HG03108 (cell line): Measurements from ENCODE around the gene C3AR1.
A peak's percentile ranks its signal among the peaks of the same experiment; 100 is the strongest.

Experiments used
- ATAC-seq: cut with Tn5 transposase; IDR thresholded peaks from one replicate; pipeline ENCODE4 v1.9.1; 2021; ENCODE audit warnings: moderate library complexity; ENCODE audit not compliant: unreplicated experiment

The C3AR1 gene

DNA sequence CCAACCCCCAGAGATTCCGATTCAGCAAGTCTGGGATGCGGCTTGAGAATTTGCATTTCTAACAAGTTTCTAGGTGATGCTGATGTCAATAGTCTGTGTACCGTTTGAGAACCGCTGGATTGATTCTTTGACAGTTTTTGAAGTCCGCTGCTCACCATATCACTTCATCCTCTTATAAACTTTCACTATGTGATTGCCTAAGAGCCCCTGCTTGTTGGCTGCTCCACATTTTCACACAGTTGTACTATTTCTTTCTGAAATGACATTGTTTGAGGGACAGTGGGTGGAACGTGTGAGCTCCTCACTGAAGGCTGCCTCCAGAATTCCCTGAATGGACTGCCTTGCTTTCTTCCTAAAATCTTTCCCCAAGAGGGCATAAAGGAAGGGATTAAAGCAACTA, 7.7 kb downstream of the C3AR1 start:
- no peak for ATAC-seq

DNA sequence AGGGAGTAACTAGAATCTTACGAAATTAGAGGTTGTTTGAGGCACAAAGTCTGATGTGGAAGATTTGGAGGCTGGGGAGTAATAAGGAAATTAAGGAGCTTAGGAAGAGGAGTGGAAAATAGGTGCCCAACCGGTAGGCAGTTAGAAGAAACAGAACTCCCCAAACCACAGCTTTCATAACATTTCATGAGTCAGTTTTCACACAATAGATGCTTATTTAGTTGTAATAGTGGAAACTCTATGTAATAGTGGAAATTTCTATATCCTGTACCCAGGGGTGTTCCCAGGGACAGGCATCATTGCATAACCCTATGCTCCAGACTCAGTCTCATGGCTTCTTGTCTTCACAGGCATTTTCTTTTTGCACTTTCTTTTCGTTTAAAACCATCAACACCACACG, 8.3 kb downstream of the C3AR1 start:
- no peak for ATAC-seq

DNA sequence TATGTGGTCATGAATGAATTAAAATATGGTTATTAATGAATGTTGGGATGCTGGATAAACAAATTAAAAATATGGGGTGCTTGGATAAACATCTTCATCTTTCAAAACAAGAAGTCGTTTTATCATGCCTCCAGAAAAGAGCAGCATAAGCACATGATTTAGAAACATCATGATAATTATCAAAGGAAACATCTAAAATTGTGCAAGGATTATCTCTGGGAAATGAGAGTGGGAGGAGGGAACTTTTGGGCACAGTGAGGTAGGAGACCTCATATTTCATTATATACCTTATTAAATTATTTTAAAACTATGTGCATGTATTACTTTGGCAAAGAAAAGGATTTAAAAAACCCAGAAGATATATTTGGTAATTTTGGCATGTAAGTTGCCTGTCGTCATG, 8.9 kb downstream of the C3AR1 start:
- ATAC-seq = no peak

DNA sequence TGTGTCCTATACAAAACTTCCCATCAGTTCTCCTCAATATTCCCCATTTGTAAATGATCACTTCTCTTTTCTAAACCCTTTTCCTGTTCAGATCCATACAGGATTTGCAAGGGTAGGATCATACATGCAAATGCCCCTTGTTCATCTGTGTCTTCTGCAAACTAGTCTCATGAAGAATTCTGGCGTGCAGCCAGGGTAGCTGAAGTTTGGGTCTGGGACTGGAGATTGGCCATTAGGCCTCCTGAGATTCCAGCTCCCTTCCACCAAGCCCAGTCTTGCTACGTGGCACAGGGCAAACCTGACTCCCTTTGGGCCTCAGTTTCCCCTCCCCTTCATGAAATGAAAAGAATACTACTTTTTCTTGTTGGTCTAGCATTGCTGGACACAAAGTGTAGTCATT, 11.3 kb downstream of the C3AR1 start:
- no peak for ATAC-seq

DNA sequence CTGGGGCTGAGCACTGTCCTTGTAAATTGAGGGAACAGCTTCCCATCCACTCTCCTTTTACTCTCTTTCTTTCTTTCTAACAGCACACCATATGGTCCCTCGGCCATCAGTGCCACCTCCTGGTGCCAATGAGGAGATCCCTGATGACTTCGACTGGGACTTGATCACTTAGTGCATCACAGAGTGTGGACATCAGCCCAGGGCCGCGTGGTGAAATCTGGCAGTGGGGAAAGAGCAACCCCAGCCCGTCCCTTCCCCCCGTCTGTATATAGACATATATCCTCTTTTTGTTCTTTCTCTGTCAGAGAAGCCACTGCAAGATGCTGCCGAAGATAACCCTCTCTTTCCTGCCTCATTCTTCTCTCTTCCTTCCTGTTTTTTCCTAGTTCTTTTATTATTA, 13.5 kb downstream of the C3AR1 start:
- ATAC-seq = no peak

DNA sequence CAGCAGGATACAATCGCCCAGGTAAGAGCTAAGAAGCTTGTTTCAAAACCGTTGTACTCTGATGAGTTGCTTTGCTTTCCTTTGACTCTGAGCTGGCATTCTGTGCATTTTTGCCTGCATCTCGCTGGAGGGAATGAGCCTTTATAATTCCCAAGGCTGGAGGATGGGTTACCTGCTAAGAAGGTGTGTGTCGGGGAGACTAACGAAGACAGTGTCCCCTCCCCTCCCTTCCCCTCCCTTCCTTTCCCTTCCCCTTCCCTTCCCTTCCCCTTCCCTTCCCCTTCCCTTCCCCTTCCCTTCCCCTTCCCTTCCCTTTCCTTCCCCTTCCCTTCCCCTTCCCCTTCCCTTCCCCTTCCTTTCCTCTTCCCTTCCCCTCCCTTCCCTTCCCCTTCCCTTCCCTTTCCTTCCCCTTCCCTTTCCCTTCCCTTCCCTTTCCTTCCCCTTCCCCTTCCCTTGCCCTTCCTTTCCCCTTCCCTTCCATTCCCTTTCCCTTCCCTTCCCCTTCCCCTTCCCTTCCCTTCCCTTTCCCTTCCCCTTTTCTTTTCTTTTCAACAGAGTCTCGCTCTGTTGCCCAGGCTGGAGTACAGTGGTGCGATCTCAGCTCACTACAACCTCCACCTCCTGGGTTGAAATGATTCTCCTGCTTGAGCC, 15.4 kb downstream of the C3AR1 start:
- no peak for ATAC-seq

DNA sequence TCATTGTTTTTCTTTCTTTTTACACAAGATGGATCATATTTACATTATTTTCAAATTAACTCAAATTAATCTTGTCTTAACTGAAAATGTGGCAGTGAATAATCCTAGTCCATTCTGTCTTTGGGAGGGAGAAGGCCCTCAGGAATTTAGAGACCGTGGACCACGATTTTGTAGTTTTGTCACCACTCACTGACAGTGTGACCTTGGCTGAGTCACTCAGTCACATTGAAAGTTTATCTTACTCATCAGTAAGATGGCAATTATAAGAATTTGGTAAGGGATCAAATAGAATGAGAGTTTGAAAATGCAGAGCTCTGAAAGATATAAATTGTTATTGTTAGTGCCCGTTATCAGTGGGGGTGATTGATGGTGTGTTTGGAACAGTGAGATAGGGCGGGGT, 17.3 kb downstream of the C3AR1 start:
- no peak for ATAC-seq

DNA sequence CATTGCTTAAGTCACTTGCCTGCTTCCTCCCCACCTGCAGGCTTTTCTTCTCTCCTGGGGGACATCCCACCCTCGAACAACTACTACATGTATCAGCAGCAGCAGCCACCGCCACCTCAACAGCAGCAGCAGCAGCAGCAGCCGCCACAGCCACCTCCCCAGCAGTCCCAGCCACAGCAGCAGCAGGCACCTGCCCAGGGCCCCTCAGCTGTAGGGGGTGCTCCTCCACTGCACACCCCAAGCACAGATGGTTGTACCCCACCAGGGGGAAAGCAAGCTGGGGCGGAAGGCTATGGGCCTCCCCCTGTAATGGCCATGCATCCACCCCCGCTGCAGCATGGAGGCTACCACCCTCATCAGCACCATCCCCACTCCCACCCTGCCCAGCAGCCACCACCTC, 18.3 kb downstream of the C3AR1 start:
- ATAC-seq = no peak

DNA sequence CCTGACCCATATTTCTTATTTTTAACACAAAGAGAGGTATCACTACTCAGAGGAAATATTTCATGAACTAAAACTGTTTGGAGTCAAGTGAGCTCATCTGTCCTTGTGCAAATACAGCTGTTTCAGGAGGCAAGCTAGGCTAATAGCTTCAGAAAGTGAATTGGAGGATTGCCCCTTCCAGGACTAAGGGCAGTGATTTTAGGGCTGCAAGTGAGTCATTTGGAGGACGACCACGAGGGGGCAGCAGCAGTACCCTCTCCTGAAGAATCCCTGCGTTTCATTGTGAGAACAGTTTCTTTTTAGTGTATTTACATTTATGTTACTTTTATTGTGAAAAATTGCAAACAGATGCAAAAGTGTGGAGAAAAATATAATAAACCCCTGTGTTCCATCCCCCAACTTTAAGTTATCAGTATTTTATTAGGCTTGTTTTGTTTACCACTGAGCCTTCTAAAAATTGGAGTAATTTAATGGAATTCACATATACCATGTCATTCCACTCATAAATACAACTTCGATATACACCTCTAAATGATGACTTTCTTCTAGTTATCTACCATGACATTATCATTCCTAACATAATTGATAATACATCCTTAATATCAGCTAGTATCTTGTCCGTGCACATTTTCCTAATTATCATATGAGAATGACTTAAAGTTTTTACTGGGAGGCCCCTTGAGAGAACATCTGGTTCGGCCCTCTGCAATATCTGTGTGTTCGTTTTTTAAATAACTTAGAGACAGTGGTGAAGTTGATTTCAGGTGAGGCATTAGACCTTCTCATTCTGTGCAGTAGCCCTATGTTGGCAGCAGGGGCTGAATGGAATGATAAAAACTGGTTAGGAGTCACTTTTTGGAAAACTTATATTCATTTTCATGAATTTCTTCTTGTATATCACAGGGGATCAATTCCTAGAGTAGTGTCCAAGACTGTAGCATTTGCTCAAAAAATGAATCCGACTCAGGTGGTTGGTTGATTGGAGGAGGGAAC, 19.9 kb downstream of the C3AR1 start:
- peak; percentile 59 for ATAC-seq

DNA sequence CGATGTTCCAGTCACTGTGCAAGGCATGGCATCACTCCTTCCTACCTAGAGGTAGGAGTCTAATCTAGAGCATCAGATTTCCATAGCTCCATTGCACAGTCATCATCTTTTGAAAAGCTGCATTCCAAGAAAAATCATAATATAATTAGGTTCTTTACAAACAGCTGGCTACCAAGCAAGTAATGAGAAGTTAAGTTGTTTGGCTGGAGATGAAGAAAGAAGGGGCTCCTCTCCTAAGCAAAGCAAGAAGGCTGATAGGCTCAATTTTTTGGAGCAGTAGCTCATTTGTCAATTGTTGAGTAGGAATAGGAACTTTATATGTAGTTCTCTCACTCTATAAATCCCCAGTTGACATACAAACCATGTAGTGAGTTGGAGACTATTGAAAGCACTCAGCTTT, 25.4 kb downstream of the C3AR1 start:
- no peak for ATAC-seq

DNA sequence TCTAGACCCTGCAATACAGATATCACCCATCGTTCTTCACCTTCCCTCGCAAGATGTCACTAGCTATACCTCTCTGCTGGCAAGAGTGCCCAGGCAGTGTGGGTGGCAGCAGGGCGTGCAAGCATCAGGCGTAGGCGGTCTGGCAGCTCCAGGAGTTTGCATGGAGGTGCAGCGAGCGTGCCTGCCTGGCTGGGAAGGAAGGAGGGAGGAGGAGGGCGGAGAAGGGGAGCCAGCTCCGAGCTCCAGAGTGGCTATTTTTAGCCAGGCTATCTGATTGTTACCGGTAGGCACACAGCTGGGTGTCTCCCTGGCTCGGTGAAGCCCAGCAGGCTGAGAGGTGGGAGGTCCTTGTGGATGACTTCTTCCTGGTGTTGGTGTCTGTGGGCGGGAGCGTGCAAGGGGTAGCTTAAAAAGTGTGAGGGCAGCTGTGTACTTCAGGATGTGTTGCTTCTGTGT, 27.5 kb downstream of the C3AR1 start:
- ATAC-seq = no peak

DNA sequence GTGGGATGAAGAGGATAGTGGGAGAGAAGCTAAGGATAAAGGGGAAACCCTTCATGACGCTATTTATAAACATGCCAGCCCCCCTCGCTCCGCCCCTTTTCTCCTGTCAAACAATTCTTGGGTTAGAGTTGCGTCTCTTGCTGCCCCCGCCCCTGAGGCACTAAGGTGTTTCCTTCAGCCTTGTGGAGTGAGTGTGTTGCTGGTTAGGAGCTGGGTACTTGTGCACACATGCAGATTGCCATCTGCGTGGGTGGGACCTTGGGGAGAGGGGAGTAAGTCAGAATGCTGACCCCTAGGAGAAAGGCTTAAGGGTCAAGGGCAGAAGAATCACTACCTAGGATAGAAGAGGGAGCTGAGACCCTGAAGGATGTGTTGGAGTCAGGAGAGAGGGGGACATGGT, 28.2 kb downstream of the C3AR1 start:
- ATAC-seq = no peak

DNA sequence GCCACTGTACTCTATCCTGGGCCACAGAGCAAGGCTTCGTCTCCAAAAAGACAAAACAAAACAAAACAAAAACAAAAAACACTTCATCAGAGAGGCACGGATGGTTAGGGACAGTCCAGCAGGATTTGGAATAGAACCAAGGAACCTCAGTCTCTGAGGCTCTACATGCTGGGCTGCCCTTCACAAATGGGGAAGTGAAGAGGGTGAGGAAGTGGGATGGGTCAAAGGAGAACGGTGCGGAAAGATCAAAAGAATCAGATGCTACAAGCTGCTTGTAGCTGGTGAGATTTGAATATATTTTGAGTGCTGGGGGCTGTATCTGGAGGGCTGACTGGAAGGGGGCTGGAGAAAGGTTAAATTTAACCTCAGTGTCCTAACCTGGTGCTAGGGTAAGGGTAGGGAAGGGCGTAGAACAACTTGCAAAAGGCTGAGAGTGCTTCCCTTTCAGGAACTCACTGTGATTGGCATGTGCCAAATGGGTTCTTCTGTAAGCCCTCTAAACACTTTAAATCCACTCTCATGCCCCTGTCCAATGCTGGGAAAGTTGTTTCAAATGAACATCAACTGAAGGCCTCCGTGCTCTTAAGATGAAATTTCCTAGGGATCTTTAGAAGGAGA, 29.0 kb downstream of the C3AR1 start:
- no peak for ATAC-seq

DNA sequence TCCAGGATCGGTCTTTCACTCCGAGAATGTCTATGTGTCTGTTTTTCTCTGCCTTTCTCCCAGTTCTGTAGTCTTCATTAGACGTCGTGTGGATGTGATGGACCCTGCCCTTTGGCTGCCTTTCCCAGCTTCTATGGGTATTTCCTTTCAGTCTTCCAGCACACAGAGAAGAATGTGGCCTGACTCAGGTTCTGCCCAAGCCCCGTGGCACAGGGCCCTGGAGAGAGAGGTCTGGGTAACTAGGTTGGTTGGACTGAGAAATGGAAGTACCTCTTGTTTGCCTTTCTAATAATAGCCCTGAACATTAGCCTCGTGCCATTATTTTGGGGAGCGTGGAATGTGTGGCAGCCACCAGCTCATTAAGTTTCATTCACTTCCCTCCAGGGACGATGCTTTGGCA, 29.8 kb downstream of the C3AR1 start:
- no peak for ATAC-seq

DNA sequence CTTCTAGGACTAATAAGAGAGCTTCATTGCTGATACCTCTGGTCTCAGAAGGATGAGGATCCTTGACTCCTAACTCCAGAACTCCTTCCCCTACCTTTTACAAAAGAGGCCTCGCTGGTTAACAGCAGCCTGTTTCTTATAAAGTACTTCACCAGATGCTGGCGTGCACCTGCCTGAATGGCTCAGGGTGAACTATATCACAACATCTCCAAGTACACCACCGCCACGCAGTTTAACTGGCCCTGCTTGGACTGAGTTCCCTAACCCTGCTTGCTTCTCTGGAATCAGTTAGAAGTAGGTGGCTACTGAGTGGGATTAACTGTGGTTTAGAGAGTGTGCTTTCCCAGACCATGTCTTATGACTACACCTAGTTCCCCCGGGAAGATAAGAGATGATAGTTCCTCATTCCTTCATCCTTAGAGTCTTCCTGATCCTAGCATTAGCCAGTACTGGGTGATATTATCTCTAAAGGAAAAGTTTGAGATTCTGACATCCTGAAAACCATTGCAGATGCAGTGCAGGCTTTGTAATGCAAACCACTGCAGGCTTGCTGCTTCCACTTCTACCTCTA, 30.6 kb downstream of the C3AR1 start:
- ATAC-seq = no peak

DNA sequence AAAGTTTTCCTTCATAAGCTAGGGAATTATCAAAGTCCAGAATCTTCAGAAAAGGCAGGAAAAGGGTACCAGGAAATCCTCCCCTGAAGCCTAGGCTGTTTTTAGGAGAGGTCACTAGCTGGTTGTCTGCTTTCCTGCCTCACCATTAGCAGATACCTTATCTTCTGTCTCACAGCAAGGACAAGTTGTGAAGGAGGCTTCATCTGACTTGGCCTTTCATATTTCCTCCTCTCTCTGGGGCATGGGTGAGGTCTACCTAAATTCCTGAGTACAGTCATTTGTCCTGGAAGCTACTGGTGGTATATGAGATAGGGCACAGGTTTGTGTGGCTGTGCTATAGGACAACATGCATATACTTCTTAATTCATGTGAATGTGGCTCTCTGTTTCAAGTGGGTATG, 31.4 kb downstream of the C3AR1 start:
- ATAC-seq = no peak

DNA sequence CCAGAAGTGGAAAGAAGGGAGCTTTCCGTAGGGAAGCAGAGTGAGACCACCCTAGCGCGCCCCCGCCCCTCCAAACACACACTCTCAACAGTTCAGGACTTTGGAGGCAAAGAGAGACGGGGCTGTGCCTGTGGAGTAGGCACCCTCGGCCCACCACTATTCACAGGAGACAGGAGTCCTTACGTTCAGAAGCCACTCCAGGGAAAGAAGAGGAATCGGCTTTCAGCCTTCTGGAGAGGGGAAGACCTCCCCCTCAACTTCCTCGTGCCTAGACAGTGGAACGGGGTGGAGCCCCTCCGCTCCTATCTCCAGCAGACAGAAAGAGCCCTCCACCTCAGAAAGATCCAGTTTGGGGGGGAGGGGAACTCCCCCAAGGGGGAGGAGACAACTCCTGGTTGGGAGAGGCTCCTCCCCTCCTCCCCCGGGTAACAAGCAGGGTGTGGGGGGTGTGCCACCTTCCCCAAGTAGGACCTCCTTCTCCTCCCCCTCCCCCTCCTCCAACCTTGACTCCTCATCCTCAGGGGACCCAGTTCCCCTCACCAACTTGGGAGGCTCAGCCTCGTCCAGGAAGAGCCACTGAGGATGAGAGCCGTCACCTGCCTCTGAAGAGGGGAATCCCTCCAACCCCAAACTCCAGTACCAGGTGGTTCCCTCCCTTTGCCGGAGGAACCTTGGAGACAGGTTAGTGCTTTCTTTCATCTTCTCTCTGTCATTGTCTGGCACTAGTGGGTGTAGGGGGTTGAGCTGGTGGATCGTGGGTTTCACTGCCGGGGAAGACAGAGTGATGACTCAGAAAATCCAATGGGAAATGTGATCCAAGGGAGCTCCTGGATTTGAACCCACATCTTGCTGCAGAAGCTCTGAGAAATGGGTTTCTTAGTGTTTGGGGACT, 32.8 kb downstream of the C3AR1 start:
- no peak for ATAC-seq

DNA sequence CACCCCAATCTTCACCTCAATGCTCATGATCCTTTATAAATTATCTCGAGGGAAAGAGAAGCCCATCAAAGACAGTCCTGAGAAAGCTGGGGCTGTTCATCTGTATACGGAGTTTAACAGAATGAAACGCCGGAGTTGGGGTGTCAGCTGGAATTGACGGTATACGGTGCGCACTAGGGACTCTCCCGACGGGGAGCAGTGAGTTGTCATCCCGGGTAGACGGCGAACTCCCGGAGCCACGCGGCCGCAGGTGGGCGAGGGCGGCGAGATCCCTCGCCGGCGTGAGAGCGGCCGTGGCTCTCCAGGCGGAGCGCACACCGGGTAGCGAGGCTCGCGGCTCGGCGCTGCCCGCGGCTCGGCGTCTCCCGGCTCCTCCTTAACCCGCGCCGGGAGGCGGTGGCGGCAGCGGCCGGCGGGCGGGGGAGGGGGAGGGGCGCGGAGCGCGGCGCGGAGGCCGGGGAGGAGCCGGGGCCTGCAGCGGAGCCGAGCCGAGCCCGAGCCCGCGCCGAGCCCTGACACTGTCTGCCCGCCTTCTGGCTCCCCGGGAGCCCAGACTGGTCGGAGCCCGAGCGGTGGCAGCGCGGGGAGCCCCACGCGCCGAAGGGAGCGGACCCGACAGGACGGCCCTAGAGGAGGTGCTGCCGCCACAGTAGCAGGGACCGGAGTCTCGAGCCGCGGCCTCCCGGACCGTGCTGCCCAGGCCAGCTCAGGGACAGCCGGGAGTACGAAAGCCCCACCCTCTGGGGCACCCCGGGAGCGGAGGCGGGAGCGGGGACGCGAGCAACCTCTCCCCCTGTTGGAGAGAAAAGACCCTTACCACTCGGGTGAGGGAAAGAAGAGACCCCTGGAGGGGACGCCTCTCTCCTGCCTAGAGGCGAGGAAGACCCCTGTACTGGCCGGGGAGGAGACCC, 33.7 kb downstream of the C3AR1 start, which contains the start of gene FOXJ2:
TSS of gene FOXJ2 (plus strand) at position 475 of the 911 bp plus-strand sequence. CDS start 7,117 bp downstream, outside the sequence.
- ATAC-seq = peak; percentile 53

DNA sequence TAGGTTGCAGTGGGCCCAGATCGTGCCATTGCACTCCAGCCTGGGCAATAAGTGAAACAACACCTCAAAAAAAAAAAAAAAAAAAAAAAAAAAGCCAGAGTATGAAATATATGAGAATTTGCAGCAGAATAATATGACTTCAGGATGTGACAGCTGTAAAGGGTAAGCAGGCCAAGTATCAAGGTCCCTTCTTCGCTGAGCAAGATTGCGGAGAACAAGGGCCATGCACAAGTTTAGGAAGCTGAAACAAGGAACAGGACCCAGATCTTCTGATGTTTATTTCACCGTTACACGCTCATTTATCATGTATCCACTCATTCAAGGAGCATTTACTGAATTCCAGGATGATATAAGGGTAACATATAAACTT, 34.3 kb downstream of the C3AR1 start:
- ATAC-seq = no peak
